T1000 (cell line): ENCODE results near the gene MED17.
"Not testable (repeated sequence)": the region's sequence is repeated elsewhere in the genome, so short reads cannot be mapped to it uniquely, and the experiment has no call there.

ENCODE experiments used
- DNase-seq: peaks from one replicate; lab custom pipeline; 2025; ENCODE audit warnings: mixed read lengths; lab: John Stamatoyannopoulos, UW

MED17 gene

DNA sequence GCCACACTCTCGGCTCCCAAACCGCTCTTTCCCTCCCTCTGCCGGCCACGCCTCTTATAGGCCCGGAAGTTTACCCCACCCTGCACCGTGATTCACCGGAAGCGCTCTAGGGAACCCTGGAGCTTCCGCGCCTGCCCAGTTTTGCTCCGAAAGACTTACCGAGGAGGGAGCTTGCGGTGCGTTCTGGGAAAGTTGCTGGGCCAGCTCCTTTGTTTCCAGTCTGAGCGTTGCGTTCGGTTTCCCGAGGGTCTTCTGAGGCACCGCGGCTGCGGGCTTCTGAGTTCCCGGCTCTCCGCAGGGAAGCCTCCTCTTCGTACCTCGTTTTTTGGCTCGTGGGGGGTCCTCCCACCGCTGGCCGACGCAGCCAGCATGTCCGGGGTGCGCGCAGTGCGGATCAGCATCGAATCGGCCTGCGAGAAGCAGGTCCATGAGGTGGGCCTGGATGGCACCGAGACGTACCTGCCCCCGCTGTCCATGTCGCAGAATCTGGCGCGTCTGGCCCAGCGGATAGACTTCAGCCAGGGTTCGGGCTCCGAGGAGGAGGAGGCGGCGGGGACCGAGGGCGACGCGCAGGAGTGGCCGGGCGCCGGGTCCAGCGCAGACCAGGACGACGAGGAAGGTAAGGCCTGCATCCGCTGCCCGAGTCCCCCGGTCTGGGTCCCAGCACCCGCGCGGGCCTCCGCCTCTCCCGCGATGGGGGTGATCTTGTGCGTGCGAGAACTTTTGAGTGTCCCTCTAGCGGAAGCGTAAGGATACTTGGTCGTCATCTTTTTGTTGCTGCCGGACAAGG, at the start of gene MED17:
Gene MED17, plus strand, starts transcription at position 138 of the 790 bp plus-strand sequence. Its CDS starts 232 bp downstream, at position 370.
- DNase-seq: peak; percentile 63

DNA sequence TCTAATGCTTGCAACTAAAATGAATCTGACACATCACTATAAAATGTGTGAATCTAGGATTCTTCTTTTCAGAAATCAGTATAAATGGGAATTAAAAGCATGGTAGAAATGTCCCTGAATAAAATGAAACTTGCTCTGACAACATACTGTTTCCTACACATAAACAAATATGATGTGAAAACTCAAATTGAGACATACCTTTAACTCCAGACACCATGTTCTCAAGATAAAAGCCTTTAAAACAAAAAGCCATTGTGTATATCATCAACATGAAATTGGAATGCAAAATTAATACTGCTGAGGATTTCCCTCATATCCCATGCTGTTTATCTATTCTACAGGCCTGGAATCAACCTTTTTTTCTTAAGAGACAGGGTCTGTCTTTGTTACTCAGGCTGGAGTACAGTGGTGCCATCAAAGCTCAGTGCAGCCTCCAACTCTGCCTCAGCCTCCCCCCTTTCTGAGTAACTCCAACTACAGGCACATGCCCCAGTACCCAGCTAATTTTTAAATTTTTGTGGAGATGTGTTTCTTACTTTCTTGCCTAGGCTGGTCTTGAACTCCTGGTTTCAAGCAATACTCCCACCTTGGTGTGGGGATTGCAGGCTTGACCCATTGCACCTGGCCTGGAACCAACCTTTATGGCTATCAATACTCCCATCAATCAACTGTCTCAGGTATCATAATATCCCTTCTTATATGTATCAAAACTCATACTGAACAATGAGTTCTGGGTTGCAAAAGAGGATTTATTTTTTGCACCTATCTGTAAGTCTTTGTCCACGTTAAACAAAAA, 49.5 kb upstream of the MED17 start:
- no peak for DNase-seq

- DNase-seq: no peak
These were observed 48.5 kb upstream of the MED17 start for GRCh38 chr11:93735627-93736026.

GRCh38 chr11:93736129-93736528, 48.0 kb upstream of the MED17 start:
- DNase-seq: no peak

DNA sequence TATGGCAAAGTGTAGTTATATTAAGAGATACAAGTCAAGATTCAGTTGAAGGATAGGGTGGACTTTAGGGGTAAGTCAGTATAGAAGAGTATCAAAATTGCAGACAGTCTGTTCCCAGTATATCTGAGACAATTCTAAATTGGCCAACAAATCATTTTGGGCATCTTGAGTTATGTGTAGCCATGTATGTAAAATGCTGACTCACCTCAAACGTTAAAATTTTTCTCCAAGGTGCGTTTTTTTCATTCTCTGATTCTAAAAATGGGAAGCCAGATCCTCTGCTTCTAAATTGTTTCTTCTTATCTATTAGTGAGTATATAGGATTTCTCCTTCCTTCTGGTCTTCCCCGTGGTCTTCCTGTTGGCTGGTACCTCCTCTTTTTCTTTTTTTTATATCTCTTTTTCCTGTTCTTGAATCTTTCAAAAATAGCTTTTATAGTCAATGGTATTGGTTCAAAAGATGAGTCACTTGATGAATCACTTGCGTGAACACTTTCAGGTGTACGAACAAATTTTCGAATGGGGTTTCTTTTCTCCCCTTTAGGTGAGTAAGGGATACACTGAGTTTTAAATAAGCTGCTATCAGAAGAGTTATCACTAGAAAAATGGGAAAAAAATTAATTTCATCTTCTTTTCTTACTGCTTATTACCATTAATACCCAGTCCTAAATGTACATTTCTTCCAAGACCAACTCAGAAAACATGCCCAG, 46.0 kb upstream of the MED17 start:
- DNase-seq: no peak

DNA sequence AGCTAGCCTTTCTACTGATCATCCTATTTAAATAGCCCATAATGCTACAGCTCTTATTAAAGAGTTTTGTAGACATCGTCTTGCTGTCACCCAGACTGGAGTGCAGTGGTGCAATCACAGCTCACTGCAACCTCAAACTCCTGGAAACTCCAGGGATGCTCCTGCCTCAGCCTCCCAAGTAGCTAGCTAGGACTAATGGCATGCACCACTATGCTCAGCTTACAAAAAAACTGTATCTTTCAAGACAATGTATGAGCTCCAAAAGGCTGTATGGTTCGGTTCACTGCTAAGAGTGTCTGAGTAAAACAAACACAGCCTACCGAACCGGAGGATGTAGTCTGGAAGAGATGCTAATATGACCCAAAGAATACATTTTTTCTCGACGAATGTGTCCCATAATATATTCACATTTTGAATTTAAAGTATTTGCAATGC, 45.4 kb upstream of the MED17 start:
- DNase-seq: no peak

GRCh38 chr11:93740031-93740729, 43.9 kb upstream of the MED17 start:
- no peak for DNase-seq

DNA sequence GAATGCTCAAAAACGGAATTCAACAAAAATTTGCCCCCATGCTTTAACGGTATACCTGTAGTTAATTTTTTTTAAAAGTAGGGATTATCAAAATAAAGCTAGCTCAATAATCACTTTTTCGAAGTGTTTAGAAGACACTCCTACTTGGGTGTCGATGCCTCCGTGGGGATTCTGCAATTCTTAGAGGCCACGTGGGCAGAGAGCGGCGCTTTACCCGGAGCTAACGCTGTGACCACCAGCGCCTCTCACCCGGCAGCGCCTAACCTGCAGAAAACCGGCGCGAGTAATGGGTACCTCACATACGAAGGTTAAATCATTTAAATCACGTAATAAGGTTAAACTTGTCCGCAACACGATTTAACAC, 43.4 kb upstream of the MED17 start:
- DNase-seq: no peak

- DNase-seq: peak; percentile 89
These were observed 42.8 kb upstream of the MED17 start, which contains the start of the genes C11orf54 and TAF1D for GRCh38 chr11:93741094-93741881. TSS of gene C11orf54 (plus strand) at chr11:93741672. CDS start at chr11:93747394, 5,722 bp downstream. TSS of gene TAF1D (minus strand) at chr11:93741495. CDS start at chr11:93739304, 2,191 bp downstream.

- DNase-seq: no peak
These were observed 42.2 kb upstream of the MED17 start for GRCh38 chr11:93741882-93742226.

DNA sequence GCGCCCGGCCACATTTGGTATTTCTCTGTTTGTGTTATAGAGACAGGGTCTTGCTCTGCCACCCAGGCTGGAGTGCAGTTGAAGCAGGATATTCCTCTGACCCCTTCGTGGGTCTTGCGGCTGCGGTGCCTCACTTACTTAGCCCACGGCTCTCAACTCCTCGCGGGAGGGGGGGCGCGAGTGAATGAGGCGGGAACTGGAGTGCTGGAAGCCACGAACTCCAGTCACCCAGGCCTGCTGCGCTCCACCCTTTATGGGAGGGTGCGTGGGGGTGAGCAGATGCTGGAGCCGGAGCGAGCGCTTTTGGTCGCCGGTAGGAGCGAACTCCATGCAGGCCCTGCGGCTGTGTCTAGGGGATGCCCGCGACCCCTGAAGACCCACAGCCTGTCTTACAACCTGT, 40.8 kb upstream of the MED17 start:
- DNase-seq: no peak

GRCh38 chr11:93744669-93745004, 39.4 kb upstream of the MED17 start:
- DNase-seq: no peak

DNA sequence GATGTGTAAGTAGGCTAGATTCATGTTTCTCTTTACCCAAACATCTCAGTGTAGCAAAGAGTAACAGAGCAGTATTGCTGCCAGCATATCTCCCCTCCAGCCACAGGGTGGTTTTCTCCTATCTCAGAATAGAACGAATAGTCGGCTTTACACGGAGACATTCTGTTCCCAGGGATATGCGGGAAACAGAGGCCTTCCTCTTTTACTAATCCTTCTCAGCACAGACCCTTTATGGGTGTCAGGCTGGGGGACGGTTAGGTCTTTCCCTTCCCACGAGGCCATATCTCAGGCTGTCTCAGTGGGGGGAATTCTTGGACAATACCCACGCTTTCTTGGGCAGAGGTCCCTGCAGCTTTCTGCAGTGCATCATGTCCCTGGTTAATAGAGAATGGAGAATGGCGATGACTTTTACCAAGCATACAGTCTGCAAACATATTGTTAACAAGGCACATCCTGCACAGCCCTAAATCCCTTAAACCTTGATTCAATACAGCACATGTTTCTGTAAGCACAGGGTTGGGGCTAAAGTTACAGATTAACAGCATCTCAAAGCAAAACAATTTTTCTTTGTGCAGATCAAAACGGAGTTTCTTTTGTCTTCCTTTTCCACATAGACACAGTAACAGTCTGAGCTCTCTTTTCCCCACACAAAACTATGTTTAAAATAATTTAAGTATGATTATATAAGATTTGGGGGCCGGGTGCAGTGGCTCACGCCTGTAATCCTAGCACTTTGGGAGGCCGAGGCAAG, 38.9 kb upstream of the MED17 start:
- not testable (repeated sequence) for DNase-seq

DNA sequence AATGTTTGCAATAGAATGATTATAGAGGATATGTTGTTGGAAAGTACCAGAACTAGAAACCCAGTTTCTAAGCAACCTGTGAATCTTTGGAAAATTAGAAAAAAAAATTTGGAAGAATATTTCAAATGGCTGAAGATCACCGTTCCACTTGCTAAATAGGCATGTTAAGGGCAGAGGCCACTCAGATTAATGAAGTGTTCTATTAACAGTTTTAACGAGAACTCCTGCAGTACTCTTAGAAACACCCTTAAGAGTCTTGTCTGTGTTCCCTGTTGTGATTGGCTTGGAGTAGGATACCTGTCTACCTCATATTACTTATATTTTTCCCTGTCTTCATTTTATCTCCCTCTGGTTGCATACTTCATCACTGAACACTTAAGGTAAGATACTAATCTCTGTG, 38.0 kb upstream of the MED17 start:
- no peak for DNase-seq

- no peak for DNase-seq
These were observed 37.0 kb upstream of the MED17 start for GRCh38 chr11:93747122-93747521.

- no peak for DNase-seq
These were observed 33.1 kb upstream of the MED17 start for GRCh38 chr11:93751001-93751400.

GRCh38 chr11:93753241-93753640, 30.8 kb upstream of the MED17 start:
- no peak for DNase-seq

DNA sequence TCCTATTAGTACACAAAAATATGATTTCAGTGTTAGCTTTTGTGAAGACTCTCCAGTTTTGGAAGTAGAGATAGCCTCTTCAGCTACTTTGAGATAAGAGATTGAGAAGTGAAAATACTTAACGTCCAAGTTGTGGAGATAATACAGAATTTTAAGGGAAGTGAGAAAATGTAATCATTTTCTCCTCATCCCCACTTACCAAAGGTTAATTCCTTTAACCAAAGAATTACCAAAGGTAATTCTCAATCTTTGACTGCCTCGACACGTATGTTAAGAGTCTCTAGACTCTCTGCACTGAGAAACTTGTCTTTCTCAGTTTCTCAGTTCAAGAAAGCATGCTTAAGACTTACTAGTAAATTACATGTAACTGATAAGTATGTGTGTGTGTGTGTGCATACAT, 27.3 kb upstream of the MED17 start:
- no peak for DNase-seq

DNA sequence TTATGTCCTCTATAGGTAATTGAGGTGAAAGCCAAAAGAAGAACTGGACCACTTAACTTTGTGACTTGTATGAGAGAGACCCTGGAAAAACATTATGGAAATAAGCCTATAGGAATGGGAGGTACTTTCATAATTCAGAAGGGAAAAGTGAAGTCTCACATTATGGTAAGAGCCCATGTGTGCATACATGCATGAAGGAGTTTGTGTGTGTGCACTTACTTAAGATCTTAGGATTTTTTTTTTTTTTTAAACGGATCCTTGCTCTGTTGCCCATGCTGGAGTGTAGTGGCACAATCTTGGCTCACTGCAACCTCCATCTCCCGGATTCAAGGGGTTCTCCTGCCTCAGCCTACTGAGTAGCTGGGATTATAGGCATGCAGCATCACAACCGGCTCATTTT, 26.8 kb upstream of the MED17 start:
- DNase-seq: no peak
